GM19467 (cell line): ENCODE measurements around the gene DDIAS.
A peak's percentile ranks its signal among the peaks of the same experiment; 100 is the strongest.
"Not testable (repeated sequence)": the region's sequence is repeated elsewhere in the genome, so short reads cannot be mapped to it uniquely, and the experiment has no call there.

Source experiments
- ATAC-seq: cut with Tn5 transposase; IDR thresholded peaks from one replicate; pipeline ENCODE4 v1.9.1; 2021; ENCODE audit warnings: mild to moderate bottlenecking, moderate library complexity; ENCODE audit not compliant: unreplicated experiment

Gene DDIAS

DNA sequence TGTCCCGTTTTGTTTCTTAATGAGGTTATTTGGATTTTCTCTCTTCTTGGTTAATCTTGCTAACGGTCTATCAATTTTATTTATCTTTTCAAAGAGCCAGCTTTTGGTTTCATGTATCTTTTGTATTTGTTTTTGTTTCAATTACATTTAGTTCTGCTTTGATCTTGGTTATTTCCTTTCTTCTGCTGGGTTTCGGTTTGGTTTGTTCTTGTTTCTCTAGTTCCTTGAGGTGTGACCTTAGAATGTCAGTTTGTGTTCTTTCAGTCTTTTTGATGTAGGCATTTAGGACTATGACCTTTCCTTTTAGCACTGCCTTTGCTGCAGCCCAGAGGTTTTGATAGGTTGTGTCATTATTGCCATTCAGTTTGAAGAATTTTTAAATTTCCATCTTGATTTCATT lies 18.7 kb downstream of the DDIAS start:
- ATAC-seq = not testable (repeated sequence)

DNA sequence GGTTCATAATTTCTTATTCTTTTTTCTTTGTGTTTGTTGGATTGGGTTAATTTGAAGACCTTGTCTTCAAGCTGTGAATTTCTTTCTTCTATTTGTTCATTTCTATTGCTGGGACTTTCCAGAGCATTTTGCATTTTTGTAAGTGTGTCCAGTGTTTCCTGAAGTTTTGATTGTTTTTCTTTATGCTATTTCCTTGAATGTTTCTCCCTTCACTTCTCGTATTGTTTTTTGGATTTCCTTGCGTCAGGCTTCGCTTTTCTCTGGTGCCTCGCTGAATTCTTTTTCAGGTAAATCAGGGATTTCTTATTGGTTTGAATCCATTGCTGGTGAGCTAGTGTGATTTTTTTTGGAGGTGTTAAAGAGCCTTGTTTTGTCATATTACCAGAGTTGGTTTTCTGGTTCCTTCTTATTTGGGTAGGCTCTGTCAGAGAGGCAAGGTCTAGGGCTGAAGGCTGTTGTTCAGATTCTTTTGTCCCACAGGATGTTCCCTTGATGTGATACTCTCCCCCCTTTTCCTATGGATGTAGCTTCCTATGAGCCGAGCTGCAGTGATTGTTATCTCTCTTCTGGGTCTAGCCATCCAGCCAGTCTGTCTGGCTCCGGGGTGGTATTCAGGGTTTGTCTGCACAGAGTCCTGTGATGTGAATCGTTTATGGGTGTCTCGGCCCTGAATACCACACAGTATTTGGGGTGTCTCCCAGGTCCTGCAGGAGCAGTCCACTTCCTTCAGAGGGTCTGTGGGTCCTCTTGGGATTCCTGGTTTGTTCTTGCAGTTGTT lies 21.0 kb downstream of the DDIAS start:
- not testable (repeated sequence) for ATAC-seq

DNA sequence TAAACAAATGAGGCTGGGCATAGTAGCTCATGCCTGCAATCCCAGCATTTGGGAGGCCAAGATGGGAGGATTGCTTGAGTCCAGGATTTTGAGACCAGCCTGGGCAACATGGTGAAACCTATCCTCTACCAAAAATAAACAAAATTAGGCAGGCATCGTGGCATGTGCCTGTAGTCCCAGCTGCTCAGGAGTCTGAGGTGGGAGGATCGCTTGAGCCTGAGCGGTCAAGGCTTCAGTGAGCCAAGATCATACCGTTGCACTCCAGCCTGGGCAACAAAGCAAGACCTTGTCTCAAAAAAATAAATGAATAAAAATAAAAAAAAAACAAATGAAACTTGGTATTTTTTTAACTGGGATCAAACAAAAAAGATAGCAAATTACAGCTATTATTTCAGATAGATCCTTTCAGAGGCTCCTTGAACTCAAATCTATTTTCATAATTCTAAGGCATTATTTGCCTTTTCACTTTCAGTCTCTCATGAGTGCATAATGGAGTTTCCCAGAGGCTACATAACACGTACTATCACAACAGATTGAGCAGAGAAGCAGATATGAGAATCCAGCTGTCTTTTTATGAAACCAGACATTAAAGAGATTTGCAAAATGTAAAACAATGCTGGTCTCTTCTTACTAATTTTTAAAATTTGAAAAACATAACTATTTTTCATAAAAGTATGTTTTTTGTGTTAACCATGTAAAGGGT lies 23.1 kb downstream of the DDIAS start:
- ATAC-seq = no peak

DNA sequence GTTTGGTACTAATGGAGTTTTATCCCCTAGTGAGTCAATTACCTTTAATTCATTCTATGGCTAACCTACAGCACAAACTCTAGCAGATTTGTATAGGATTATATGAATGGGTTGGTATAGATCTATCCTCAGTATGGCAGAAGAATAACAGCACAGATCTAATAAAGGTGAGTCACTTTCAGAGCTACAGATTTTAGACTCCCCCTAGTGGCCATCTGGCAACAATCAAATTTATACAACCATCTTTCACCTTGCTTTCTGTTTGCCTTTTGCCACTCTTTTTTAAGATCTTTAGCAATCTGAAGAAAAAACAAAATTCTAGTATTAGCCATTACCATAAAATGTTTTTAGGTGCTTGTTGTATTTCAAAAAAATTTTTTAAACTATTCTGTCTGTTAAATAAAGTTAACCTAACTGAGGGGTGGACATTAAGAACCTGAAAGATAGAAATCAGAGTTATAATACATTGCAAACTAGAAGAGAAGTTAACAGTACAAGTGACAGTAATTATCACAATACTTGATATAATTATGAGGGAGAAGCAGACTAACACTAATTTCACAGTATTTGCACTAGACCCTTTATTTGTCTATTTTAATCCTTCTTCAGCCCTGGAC lies 25.8 kb downstream of the DDIAS start:
- ATAC-seq = peak; percentile 71

DNA sequence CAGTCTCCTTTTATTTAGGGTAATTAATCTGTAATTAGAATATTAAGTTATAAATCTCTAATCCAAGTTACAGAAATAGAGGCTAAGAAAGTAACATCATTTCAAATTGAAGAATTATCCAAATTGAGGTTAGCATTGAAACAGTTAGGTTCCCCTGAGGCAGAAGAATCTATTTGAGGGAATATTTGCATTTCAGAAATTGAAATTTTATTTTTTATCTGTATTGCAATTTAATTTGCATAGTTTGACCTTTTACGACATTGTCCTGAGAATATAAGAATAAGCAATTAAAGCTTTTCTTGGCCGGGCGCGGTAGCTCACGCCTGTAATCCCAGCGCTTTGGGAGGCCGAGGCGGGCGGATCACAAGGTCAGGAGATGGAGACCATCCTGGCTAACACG lies 27.6 kb downstream of the DDIAS start:
- ATAC-seq = no peak

DNA sequence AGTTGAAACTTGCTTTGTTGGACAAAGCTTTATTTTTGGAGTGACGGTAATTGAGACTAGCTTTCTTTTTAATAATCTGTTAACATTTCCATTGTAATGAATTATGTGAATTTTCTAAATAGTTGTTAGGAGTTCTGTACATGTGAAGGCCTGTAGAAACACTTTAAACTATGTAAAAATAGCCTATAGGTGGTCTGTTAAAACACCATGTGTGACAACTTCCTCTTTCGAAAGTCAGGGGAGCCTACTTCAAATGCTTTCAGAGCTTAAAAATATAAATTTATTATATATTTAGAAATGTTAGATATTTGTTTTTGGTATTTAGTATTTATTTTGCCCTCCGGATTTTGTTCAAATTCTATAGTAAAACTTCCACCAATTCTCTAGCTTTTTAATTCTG lies 28.7 kb downstream of the DDIAS start:
- no peak for ATAC-seq

DNA sequence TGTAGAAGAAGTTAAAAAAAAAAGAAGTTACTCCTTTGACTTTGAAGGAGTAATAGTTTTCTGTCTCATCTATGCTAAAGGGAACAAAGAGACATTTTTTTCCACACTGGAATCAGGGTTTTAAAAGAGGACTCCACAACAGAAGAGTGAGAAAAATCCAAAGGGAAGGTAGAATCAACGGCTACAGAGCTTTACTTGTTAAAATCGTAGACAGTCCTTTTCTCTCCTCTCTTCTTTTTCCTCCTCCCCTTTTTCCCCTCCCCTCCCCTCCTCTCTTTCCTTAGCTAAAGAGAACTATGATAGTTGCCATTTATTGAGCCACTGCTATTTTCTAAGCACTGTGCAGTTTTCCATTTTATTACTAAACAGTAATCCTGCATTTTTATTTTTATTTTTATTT lies 29.2 kb downstream of the DDIAS start:
- ATAC-seq = no peak

DNA sequence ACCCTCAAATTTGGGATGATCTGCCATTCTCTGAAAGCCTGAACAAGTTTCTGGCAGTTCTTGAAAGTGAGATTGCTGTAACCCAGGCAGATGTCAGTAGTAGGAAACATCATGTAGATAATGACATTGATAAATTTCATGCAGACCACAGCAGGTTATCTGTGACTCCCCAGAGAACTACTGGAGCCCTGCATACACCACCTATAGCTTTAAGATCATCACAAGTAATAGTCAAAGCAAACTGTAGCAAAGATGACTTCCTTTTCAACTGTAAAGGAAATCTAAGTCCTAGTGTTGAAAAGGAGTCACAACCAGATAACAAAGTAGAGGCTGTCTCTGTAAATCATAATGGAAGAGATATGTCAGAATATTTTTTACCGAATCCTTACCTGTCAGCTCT lies 31.0 kb downstream of the DDIAS start:
- no peak for ATAC-seq

DNA sequence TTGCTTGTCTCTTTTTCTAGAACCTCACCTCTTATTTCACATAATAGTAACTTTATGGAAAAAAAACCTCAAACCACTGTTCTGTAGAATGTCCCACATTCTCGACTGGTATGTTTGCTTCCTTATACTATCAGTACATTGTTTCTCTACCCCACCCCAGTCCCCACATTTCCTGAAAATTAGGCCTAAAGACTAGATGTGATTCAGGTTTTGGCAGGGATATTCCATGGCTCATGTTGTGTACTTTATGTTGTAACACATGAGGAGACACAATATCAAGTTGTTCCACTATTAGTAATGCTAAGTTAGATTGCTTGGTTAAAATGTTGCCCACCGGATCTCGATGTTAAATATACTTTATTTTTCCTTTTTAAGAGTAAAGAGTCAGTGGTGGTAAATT lies 34.7 kb downstream of the DDIAS start:
- no peak for ATAC-seq

DNA sequence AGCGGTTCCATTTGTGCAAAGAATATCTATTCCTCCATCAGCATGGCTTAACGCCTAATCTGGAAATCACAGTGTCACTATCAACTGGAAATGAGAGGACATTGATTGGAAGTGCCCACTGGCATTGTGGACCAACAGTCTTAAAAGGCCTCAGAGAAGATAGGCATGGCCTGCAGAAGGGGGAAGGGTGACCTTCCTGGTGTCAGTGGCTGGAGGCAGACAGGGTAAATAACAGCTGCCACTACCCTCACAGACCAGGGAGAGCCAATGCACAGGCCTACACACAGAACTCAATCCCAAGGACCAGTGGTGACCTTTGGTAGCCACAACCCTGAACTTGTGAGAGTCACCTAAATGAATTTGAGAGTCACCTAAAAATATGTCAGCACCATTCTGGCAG lies 36.0 kb downstream of the DDIAS start:
- ATAC-seq = no peak

DNA sequence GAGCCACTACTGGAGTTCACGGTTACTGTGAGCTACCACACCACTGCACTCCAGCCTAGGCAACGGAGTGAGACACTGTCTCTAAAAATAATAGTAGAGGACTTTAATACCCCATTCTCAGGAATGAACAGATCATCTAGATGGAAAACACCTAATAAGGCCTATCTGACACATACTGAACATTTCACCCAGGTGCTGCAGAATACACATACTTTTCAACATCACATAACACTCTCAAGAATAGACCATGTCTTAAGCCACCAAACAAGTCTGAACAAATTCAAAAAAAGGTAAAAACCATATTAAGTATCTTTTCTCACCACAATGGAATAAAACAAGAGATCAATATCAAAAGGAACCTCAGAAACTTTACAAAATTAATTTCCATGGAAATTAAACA lies 37.9 kb downstream of the DDIAS start:
- ATAC-seq = no peak

DNA sequence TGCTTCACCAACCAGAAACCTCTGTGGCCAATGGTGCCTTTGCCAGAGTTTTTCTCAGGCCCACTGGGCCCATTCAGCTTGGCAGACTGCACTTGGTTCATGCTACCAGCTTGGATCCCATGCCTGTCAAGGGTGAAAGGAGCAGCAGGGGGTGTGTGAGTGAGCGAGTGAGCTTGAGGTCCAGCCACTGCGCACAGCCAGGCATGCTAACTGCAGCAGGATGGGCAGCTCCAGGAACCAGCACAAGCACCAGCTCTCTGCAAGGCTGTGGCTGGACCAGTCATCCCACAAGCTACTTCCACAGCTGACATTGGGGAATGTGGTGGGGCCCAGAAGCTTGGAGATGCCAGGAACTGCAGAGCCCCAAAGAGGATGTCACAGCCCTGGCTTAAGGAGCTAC lies 40.8 kb downstream of the DDIAS start:
- no peak for ATAC-seq

DNA sequence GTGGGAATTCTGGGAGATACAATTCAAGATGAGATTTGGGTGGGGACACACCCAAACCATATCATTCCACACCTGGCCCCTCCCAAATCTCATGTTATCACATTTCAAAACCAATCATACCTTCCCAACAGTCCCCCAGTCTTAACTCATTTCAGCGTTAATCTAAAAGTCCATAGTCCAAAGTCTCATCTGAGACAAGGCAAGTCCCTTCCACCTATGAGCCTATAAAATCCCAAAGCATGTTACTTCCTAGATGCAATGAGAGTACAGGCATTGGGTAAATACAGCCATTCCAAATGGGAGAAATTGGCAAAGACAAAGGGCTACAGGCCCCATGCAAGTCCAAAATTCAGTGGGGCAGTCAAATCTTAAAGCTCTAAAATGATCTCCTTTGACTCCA lies 41.9 kb downstream of the DDIAS start:
- not testable (repeated sequence) for ATAC-seq

DNA sequence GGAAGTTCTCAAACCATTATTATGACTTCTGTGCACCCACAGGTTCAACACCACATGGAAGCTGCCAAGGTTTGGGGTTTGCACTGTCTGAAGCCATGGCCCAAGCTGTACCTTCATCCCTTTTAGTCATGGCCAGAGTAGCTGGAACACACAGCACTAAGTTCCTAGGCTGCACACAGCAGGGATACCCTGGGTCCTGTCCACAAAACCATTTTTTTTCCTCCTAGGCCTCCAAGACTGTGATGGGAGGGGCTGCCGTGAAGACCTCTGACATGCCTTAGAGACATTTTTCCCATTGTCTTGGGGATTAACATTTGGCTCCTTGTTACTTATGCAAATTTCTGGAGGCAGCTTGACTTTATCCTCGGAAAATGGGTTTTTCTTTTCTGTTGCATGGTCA lies 42.7 kb downstream of the DDIAS start:
- no peak for ATAC-seq

DNA sequence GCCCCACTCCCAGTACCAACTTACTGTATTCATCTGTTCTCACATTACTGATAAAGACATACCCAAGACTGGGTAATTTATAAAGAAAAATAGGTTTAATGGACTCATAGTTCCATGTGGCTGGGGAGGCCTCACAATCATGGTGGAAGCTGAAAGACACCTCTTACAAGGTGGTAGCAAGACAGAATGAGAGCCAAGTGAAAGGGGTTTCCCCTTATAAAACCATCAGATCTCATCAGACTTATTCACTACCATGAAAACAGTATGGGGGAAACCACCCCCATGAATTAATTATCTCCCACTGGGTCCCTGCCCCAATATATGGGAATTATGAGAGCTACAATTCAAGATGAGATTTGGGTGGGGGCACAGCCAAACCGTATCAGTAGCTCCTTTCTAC lies 43.5 kb downstream of the DDIAS start:
- not testable (repeated sequence) for ATAC-seq

DNA sequence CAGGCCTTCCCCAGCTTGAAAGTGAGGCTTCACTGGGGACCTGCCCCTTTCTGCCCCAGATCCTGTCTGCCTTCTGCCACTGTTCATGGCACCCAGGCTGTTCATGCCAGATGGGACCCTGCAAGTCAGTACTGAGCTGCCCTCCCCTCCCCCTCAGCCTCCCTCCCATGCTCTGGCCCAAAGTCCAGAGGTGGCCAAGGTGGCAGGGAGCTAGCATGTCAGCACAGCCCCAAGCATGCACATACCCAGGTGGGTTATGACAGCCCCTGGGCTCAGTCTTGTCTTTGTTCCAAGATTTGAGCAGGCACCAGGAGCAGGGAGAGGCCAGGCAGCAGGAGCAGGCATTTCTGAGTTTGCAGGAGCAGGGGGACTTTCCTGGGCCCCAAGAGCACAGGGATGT lies 44.1 kb downstream of the DDIAS start:
- ATAC-seq = no peak

DNA sequence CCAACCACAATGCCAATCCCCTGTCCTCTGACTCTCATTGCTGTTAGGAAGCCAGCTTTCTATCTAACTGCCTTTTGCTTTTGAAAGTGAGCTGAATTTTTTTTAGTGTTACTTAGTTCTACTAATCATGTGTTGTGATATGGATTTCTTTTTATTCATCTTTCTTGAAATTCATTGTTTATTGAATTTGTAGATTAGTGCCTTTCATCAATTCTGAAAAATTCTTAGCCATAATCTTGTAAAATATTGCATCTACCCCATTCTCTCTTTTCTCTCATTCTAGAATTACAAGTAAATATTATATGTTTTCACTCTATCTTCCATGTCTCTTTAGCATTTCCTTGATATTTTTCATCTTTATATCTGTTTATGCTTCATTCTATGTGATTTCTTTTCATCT lies 47.8 kb downstream of the DDIAS start:
- no peak for ATAC-seq

DNA sequence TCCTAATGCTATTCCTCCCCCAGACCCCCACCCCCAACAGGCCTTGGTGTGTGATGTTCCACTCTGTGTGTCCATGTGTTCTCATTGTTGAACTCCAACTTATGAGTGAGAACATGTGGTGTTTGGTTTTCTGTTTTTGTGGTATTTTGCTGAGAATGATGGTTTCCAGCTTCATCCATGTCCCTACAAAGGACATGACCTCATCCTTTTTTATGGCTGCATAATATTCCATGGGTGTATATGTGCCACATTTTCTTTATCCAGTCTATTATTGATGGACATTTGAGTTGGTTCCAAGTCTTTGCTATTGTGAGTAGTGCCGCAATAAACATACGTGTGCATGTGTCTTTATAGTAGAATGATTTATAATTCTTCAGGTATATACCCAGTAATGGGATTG lies 49.0 kb downstream of the DDIAS start:
- ATAC-seq = not testable (repeated sequence)

DNA sequence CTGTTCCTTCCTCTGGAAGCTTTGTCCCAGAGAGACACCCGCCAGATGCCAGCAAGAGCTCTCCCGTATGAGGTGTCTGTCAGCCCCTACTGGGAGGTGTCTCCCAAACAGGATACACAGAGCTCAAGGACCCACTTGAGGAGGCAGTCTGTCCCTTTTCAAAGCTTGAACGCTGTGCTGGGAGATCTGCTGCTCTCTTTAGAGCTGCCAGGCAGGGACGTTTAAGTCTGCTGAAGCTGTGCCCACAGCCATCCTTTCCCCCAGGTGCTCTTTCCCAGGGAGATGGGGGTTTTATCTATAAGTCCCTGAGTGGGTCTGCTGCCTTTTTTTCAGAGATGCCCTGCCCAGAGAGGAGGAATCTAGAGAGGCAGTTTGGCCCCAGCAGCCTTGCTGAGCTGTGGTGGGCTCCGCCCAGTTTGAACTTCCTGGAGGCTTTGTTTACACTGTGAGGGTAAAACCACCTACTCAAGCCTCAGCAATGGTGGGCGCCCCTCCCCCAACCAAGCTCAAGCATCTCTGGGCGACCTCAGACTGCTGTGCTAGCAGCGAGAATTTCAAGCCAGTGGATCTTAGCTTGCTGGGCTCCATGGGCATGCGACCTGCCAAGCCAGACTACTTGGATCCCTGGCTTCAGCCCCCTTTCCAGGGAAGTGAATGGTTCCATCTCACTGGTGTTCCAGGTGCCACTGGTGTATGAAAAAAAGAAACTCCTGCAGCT lies 54.4 kb downstream of the DDIAS start:
- not testable (repeated sequence) for ATAC-seq

DNA sequence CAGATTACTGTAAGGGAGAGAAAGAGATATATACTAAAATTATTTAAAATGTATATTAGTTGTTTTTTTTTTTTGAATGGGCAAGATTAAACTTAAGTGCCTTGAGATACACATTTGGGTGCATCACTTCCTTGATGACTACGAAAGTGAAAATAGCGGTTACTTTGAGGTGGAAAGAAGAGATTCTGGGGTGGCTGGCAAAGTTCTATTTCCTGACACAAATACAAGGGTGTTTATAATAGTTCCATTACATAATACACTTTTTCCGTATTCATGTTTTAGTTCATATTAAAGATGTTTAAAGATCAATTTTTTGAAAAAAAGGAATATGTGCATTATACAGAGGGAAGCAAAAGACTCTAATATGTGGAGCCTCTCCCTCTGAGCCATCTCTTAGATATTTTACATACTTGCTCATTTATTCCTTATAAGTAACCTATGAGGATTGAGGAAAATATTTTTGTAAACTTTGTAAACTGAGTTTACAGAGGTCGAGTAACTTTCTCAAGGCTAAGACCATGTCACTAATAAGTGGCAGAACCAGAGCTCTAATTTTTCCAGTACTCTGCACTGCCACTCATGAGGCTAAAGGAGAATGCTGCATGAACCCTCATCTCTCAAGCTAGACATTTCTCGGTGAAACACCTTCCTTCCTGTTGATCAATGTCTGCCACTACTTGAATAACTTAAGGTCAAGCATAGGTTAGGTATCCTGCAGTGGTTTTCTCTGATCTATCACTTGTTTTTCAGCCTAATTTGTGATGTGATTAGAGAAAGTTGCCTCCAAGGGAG lies 58.6 kb downstream of the DDIAS start:
- ATAC-seq = peak; percentile 88

DNA sequence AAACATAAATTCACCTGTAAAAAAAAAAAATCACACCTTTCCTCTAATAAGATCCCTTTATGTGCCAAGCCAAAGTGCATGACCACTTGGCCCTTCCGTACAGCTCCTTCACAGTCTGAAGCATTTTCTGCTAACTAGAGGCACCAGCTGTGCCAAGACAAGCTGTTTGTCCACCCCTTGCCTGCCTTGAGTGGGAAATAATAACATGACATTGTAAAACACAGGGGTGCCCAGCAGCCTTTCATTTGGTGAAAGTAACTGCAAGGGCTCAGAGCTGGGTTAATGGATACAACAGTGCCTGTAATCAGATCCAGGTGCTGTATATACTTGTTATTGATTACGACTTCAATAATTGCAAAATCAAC lies 59.2 kb downstream of the DDIAS start:
- ATAC-seq = peak; percentile 13
